IMR-90 (cell line): ENCODE results near the gene LRRC42.

Experiments
- BHLHE40 ChIP-seq: fragments of 150-350 bp; IDR thresholded peaks from 2 replicates; pipeline ENCODE4 v1.6.1; 2016; ENCODE audit warnings: mild to moderate bottlenecking, low read depth, low read length
- CEBPB ChIP-seq: IDR thresholded peaks from 2 replicates; pipeline ENCODE4 v1.6.1; 2012; ENCODE audit warnings: low read depth, low read length, improper control_type of control experiment
- CHD1 ChIP-seq: IDR thresholded peaks from 2 replicates; pipeline ENCODE4 v1.6.1; 2012; ENCODE audit warnings: low read depth, low read length, improper control_type of control experiment
- CTCF ChIP-seq: conservative IDR thresholded peaks from 2 replicates; pipeline ENCODE4 v1.5.1; 2012; ENCODE audit warnings: mild to moderate bottlenecking, low read depth, low read length, improper control_type of control experiment
- ELK1 ChIP-seq: fragments of 150-350 bp; IDR thresholded peaks from 2 replicates; pipeline ENCODE4 v1.6.1; 2016; ENCODE audit warnings: low read depth, mild to moderate bottlenecking, low read length, moderate library complexity, borderline replicate concordance
- FOS ChIP-seq: fragments of 150-350 bp; IDR thresholded peaks from 2 replicates; pipeline ENCODE4 v1.6.1; 2016; ENCODE audit warnings: low read depth, low read length
- MAFK ChIP-seq: IDR thresholded peaks from 2 replicates; pipeline ENCODE4 v1.6.1; 2012; ENCODE audit warnings: low read depth, low read length, improper control_type of control experiment
- MAZ ChIP-seq: IDR thresholded peaks from 2 replicates; pipeline ENCODE4 v1.6.1; 2012; ENCODE audit warnings: low read depth, mild to moderate bottlenecking, low read length, improper control_type of control experiment, moderate library complexity, borderline replicate concordance
- POLR2A ChIP-seq: IDR thresholded peaks from 2 replicates; pipeline ENCODE4 v1.6.1; 2012; ENCODE audit warnings: mild to moderate bottlenecking, low read depth, low read length
- RAD21 ChIP-seq: IDR thresholded peaks from 2 replicates; pipeline ENCODE4 v1.6.1; 2012; ENCODE audit warnings: low read length, improper control_type of control experiment
- RCOR1 ChIP-seq: IDR thresholded peaks from 2 replicates; pipeline ENCODE4 v1.6.1; 2012; ENCODE audit warnings: mild to moderate bottlenecking, low read length, improper control_type of control experiment; ENCODE audit not compliant: insufficient replicate concordance
- RFX5 ChIP-seq: IDR thresholded peaks from 2 replicates; pipeline ENCODE4 v1.8.0; 2012; ENCODE audit warnings: low read depth, mild to moderate bottlenecking, low read length, moderate library complexity
- SMC3 ChIP-seq: fragments of 150-350 bp; IDR thresholded peaks from 2 replicates; pipeline ENCODE4 v1.6.1; 2016; ENCODE audit warnings: low read depth, mild to moderate bottlenecking, antibody characterized with exemption, low read length, moderate library complexity
- USF2 ChIP-seq: fragments of 150-350 bp; IDR thresholded peaks from 2 replicates; pipeline ENCODE4 v1.6.1; 2017; ENCODE audit warnings: mild to moderate bottlenecking, antibody characterized with exemption, low read length, low read depth

- TF ChIP-seq CTCF, result no peak
- TF ChIP-seq RAD21, result no peak
- TF ChIP-seq CEBPB, result peak; percentile 57
- TF ChIP-seq POLR2A, result no peak
- TF ChIP-seq BHLHE40, result no peak
- no peak for TF ChIP-seq USF2
- no peak for TF ChIP-seq SMC3
- TF ChIP-seq RFX5, result no peak
- TF ChIP-seq CHD1, result no peak
- TF ChIP-seq RCOR1, result no peak
- no peak for TF ChIP-seq FOS
- no peak for TF ChIP-seq MAFK
- no peak for TF ChIP-seq MAZ
- no peak for TF ChIP-seq ELK1
Measured at GRCh38 chr1:53909946-53910345, 36.2 kb upstream of the LRRC42 start.
